EL (cell line): ENCODE results near the gene RNF11.

Source experiments
- DNase-seq: peaks from one replicate; pipeline ENCODE4 v3.0.0-alpha.2; 2016

RNF11 gene

GRCh38 chr1:51298322-51298705, 62.2 kb downstream of the RNF11 start:
- DNase-seq, result no peak

GRCh38 chr1:51299185-51299885, 63.3 kb downstream of the RNF11 start:
- DNase-seq, result no peak

DNA sequence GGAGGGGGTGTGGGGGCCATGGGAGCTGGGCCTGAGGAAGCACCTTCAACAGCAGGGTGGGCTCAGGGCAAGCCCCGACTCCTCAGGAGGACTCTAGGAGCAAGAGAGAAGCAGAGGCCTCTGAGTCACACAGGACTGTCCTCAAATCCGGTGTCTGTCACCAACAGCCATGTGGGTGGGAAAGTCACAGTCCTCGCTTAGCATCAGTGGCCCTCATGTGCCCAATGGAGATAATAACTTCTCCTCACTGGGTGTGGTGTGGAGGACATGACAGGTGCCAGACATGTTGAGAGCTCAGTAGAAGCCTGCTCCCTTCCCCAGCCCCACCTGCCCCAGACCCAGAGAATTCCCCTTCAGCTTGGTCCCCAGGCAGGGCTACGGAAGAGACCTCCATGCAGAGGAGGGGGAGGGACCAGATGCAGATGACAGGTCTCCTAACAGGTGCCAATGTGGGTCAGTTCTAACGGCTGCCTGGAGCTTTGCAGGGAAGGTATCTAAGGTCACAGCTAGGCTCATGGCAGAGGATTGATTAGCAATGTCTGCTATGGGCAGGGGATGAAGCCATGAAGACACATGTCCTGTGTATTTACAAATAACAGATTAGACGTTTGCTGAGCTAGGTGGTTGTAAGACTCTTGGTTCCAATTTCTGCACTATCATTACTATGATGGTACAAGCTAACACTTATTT, 64.1 kb downstream of the RNF11 start:
- no peak for DNase-seq

- no peak for DNase-seq
Observed at GRCh38 chr1:51301152-51301843, 65.2 kb downstream of the RNF11 start.

- no peak for DNase-seq
Observed at GRCh38 chr1:51301844-51302162, 65.7 kb downstream of the RNF11 start.

GRCh38 chr1:51302270-51302669, 66.2 kb downstream of the RNF11 start:
- DNase-seq, result no peak

DNA sequence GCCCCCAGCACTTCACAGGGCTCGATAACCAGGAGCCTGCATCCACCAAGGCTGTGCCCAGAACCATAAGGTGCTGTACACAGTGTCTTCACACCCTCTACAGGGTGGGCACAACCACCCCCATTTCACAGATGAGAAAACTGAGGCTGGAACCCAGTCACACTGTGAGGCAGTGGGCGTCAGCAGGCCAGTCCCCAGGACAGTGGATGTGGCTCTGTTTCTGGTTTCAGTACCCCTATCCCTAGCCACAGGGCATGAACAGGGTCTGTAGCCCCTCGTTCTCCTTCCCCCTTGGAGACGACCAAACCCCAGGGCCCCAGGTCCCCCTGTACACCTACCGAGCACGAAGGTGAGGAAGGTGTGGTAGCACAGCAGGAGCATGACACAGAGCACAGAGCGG, 66.7 kb downstream of the RNF11 start:
- DNase-seq, result no peak

GRCh38 chr1:51303315-51303714, 67.2 kb downstream of the RNF11 start:
- DNase-seq, result no peak

DNA sequence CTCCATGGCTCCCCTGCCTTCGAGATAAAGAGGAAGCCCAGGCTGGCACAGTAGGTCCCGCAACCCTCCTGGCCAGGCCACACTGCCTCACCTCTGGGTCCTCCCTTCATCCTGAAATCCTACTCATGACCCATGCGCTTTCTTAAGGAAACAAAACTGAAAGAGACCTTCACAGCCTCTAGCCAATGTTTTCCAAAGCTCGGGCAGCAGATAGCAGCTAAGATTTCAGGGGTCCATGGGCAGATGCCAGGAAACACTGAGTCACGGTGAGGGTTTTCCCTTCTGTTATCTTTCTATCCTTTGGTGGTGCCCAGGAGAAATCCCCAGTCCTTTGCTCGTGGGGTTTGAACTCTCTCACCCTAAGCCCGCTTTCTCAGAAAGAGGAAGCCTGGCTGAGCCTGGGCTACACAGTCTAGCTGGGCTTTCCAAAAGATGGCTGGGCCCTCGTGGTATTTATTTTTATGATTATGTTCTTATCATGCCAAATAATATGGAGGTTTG, 67.7 kb downstream of the RNF11 start:
- peak; percentile 14 for DNase-seq

DNA sequence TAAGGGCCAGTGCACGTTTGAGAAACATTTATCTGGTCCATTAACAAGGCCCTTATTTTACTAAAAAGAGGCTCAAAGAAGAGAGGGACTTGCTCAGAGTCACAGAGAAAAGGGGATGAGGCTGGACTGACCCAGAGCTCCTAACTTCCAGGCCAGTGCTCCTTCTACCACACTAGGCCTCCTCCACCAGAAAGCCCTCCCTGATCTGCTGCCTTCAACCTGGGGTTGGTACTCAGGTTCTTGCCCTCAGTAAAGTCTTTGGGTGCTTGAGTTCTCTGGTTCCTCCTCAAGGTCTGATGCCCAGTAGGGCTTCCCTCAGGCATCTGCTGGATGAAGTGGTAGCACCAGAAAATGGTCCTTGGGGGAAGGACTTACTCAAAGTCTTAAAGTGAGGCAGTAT, 68.3 kb downstream of the RNF11 start:
- DNase-seq, result no peak

GRCh38 chr1:51305371-51305823, 69.3 kb downstream of the RNF11 start:
- no peak for DNase-seq

DNA sequence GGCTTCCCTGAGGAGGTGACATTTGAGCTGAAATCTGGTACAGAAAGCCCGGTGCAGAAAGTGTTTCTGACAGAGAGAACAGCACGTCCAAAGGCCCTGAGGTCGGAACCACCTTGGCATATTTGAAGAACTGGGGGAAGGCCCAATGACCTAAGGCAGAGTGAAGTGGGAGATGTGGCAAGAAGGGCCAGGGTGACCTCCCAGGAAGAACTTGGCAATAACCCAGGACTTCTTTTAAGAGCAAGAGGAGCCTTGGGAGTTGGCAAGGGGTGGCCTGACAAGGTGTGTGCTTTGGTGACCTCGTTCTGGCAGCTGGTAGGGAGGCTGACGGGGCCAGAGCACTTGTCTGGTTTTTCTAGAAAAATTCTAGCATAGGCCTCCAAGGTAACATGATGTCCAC, 70.9 kb downstream of the RNF11 start:
- no peak for DNase-seq

GRCh38 chr1:51308636-51309035, 72.6 kb downstream of the RNF11 start:
- no peak for DNase-seq

- no peak for DNase-seq
Observed at GRCh38 chr1:51309291-51309690, 73.2 kb downstream of the RNF11 start.

DNA sequence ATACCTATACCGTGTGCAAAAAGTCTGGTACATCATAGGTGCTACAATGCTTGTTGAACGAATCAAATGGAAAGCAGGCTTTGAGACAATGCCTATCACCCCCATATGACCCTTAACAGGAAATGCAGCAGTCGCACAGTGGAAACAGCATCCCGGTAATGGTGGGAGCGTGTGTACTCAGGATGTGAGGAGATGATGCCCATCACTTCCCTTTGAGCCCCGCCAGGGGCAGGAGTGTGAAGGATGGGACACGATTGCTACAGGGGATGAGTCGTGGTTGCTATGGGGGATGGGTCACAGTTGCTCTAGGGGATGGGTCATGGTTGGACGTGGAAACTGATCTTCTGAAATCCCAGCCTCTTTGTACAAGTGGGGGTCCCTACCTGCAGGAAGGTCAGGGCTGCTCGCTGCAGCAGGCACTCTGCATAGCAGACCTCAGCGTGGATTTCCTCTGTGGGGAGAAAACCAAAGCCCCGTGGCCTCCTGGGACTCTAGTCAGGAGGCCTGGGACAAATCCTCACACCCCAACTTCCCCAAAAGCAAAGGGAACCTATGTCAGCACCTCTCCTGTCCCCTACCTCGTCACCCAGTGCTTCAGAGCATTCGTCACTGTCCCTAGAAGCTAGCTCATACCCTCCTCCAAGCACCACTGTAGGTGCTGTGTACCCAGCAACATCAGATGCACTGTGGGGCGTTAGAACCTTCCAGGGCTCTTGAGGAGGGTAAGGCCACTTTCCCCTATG, 75.0 kb downstream of the RNF11 start:
- DNase-seq, result peak; percentile 20

- no peak for DNase-seq
Observed at GRCh38 chr1:51311826-51312225, 75.8 kb downstream of the RNF11 start.

DNA sequence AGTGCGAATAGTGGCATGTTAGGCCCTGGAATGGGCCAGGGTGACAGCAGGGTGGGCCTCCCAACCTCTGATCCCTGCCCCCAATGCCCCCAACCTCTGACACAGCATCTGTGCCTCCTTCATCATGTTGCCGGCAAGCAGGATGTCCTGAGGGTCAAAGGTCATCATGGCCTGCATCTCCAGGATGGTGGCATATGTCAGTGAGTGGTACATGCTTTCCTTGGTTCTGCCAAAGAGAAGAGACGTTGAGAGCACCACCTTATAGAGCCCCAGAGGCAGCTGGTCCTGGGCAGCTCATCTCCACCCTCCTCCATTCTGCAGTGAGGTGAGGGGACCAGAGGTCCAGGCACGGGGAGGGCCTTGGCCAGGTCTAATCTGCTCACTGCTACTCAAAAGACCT, 76.6 kb downstream of the RNF11 start:
- no peak for DNase-seq

GRCh38 chr1:51313268-51313852, 77.3 kb downstream of the RNF11 start:
- peak; percentile 23 for DNase-seq

- DNase-seq, result peak; percentile 76
Observed at GRCh38 chr1:51313961-51314777, 78.1 kb downstream of the RNF11 start.

GRCh38 chr1:51314974-51315373, 78.9 kb downstream of the RNF11 start:
- DNase-seq, result no peak

- DNase-seq, result no peak
Observed at GRCh38 chr1:51316113-51316845, 80.2 kb downstream of the RNF11 start.

DNA sequence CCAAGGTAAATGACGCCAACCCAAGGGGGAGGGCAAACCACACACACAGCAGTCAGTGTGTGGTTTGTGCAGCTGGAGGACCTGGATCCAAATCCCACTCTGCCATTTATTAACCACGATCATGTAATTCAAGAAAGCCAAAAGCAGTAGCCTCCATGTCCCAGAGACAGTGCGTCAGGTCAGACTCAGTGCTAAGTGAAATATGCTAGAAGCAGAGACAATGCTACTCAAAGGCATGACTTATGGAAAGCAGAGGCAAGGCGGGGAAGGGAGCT, 80.7 kb downstream of the RNF11 start:
- no peak for DNase-seq
